ENCODE data around the gene UBE2V1.
"Not testable (repeated sequence)": the region's sequence is repeated elsewhere in the genome, so short reads cannot be mapped to it uniquely, and the experiment has no call there.

Gene UBE2V1

GRCh38 chr20:50113420-50114224 lies 672 bp upstream of the UBE2V1 start:
- DNase-seq, result no peak

- DNase-seq, result no peak
Measured at GRCh38 chr20:50111829-50112495, 988 bp downstream of the UBE2V1 start.

- DNase-seq, result no peak
Measured at GRCh38 chr20:50111120-50111828, 1.7 kb downstream of the UBE2V1 start.

- DNase-seq, result no peak
Measured at GRCh38 chr20:50110141-50111047, 2.6 kb downstream of the UBE2V1 start.

GRCh38 chr20:50108556-50109235 lies 4.3 kb downstream of the UBE2V1 start:
- no peak for DNase-seq

GRCh38 chr20:50107796-50108331 lies 5.1 kb downstream of the UBE2V1 start:
- DNase-seq, result no peak

GRCh38 chr20:50107086-50107660 lies 5.8 kb downstream of the UBE2V1 start:
- DNase-seq, result no peak

GRCh38 chr20:50106669-50107068 lies 6.3 kb downstream of the UBE2V1 start:
- not testable (repeated sequence) for DNase-seq

- DNase-seq, result not testable (repeated sequence)
Measured at GRCh38 chr20:50103464-50104107, 9.4 kb downstream of the UBE2V1 start.

GRCh38 chr20:50102551-50102950 lies 10.4 kb downstream of the UBE2V1 start:
- not testable (repeated sequence) for DNase-seq

- DNase-seq, result no peak
Measured at GRCh38 chr20:50101887-50102286, 11.1 kb downstream of the UBE2V1 start.

- DNase-seq, result no peak
Measured at GRCh38 chr20:50101281-50101680, 11.7 kb downstream of the UBE2V1 start.

GRCh38 chr20:50100552-50100951 lies 12.4 kb downstream of the UBE2V1 start:
- DNase-seq, result no peak

- no peak for DNase-seq
Measured at GRCh38 chr20:50099565-50099991, 13.4 kb downstream of the UBE2V1 start.

- no peak for DNase-seq
Measured at GRCh38 chr20:50099113-50099512, 13.8 kb downstream of the UBE2V1 start.

- DNase-seq, result no peak
Measured at GRCh38 chr20:50098259-50098658, 14.7 kb downstream of the UBE2V1 start.

- DNase-seq, result no peak
Measured at GRCh38 chr20:50097843-50098242, 15.1 kb downstream of the UBE2V1 start.

- no peak for DNase-seq
Measured at GRCh38 chr20:50096237-50096636, 16.7 kb downstream of the UBE2V1 start.

GRCh38 chr20:50095476-50096078 lies 17.4 kb downstream of the UBE2V1 start:
- DNase-seq, result no peak

- no peak for DNase-seq
Measured at GRCh38 chr20:50094522-50094921, 18.4 kb downstream of the UBE2V1 start.

All from activated T-cell treated with anti-CD3 and anti-CD28 coated beads, Interleukin-2, amount 50 U/mL, for 1 hour (primary cell).